ENCODE measurements around the gene MTMR12.

- TF ChIP-seq EZH2 (IDR thresholded peaks at IDR 0.05; ENCODE audit: borderline replicate concordance, low read depth, low read length, severe bottlenecking): no peak
- TF ChIP-seq CTCF (IDR thresholded peaks at IDR 0.05; ENCODE audit: borderline replicate concordance, extremely low read depth, low read length, poor library complexity, severe bottlenecking): no peak
Measured at GRCh38 chr5:32277798-32278197, 34.9 kb downstream of the MTMR12 start.
